ENCODE results near the gene SLCO1A2. TPM values are rescaled to one million over a fixed set of nuclear protein-coding genes. Genes with fewer than 3 reads are reported as not detected.
"Not testable (repeated sequence)": the region's sequence is repeated elsewhere in the genome, so short reads cannot be mapped to it uniquely, and the experiment has no call there.

The SLCO1A2 gene, protein sequence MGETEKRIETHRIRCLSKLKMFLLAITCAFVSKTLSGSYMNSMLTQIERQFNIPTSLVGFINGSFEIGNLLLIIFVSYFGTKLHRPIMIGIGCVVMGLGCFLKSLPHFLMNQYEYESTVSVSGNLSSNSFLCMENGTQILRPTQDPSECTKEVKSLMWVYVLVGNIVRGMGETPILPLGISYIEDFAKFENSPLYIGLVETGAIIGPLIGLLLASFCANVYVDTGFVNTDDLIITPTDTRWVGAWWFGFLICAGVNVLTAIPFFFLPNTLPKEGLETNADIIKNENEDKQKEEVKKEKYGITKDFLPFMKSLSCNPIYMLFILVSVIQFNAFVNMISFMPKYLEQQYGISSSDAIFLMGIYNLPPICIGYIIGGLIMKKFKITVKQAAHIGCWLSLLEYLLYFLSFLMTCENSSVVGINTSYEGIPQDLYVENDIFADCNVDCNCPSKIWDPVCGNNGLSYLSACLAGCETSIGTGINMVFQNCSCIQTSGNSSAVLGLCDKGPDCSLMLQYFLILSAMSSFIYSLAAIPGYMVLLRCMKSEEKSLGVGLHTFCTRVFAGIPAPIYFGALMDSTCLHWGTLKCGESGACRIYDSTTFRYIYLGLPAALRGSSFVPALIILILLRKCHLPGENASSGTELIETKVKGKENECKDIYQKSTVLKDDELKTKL
- 0.93 TPM for polyA plus RNA-seq (2013, experiment 1 of 2)
- polyA plus RNA-seq (2013, experiment 2 of 2): 1.00 TPM

DNA sequence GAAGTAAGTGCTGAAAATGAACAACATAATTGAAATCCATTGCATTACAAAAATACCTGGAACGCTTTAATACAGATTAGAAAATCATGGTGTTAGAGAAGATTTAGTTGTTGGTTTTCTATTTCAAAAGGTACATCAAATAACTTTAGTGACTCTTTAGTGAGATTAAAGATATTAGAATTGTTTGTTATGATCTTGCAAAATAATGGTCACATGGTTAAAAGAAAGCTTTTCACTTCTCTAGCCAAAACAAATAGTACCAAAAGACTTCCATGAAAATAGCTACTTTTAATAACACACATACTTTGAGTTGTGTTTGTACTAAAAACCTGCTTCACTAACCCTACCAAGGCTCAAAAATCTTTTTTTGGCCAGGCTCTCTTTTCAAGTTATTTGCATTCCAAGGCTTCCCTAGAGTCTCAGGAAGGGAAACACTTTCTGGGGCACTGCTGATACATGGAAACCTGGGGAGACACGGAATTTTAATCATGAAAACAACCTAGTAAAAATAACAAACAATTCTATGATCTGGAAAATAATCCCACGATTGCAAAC lies at the start of gene SLCO1A2:
Gene SLCO1A2 (minus strand): TSS at position 147 of the 555 bp plus-strand sequence. CDS start 270 bp downstream, outside the sequence.
- H3K27ac ChIP-seq (replicated peaks; ENCODE audit: low read length): no peak within 1 kb of the TSS
- no peak within 1 kb of the TSS for H3K4me2 ChIP-seq (ENCODE audit: insufficient read depth, low read length, poor library complexity, severe bottlenecking)
- H4K8ac ChIP-seq (ENCODE audit: low read depth, low read length): no peak within 1 kb of the TSS
- H2BK12ac ChIP-seq (ENCODE audit: low read length): no peak within 1 kb of the TSS
- H2AFZ ChIP-seq (ENCODE audit: low read length): no peak within 1 kb of the TSS
- H3K27me3 ChIP-seq (ENCODE audit: control insufficient read depth in 3 of 3, insufficient read depth in 3 of 3, low read depth in 1 of 3, low read length in 3 of 3): peaks cover 0 to 2% (median 0%) of the 10 kb centered on the region in 3 experiments
- no peak within 1 kb of the TSS for H3K4me3 ChIP-seq (ENCODE audit: low read length in 2 of 2)
- H3K4me1 ChIP-seq (ENCODE audit: control insufficient read depth in 2 of 2, insufficient read depth in 1 of 2, low read depth in 1 of 2, low read length in 2 of 2): no peaks in the 10 kb centered on the region
- H3K4ac ChIP-seq (ENCODE audit: low read length): no peak within 1 kb of the TSS
- no peak within 1 kb of the TSS for H3K23ac ChIP-seq (ENCODE audit: low read depth, low read length, poor library complexity)
- no peak within 1 kb of the TSS for H2BK15ac ChIP-seq (ENCODE audit: low read length)
- no CpG with 5 or more reads among the region's 3 CpGs for WGBS, 2 donors (ENCODE audit: extremely low coverage in 2 of 2, insufficient read length in 2 of 2, insufficient replicate concordance in 1 of 2)
- no peaks in the 10 kb centered on the region for H3K79me1 ChIP-seq (ENCODE audit: low read depth, low read length)
- no peak within 1 kb of the TSS for H3K14ac ChIP-seq (ENCODE audit: low read length)
- DNase-seq (ENCODE audit: low spot score): no peak
- H2AK5ac ChIP-seq (ENCODE audit: low read depth, low read length): no peak within 1 kb of the TSS
- no peak within 1 kb of the TSS for H3K9ac ChIP-seq (ENCODE audit: low read depth, low read length, poor library complexity)
- H2BK120ac ChIP-seq (ENCODE audit: low read depth, low read length): no peak within 1 kb of the TSS
- H3K18ac ChIP-seq (ENCODE audit: low read length): no peak within 1 kb of the TSS
- no peak within 1 kb of the TSS for H2BK5ac ChIP-seq (ENCODE audit: low read length)
- H3K9me3 ChIP-seq (replicated peaks in 1 of 2; ENCODE audit: control insufficient read depth in 2 of 2, insufficient read depth in 1 of 2, low read depth in 1 of 2, low read length in 2 of 2): peaks cover 1 to 10% of the 10 kb centered on the region in 2 donors
- no peaks in the 10 kb centered on the region for H3K36me3 ChIP-seq (replicated peaks in 1 of 2; ENCODE audit: control insufficient read depth in 2 of 2, insufficient read depth in 2 of 2, low read length in 2 of 2)
- no peak within 1 kb of the TSS for H4K91ac ChIP-seq (ENCODE audit: low read depth, low read length, poor library complexity)

DNA sequence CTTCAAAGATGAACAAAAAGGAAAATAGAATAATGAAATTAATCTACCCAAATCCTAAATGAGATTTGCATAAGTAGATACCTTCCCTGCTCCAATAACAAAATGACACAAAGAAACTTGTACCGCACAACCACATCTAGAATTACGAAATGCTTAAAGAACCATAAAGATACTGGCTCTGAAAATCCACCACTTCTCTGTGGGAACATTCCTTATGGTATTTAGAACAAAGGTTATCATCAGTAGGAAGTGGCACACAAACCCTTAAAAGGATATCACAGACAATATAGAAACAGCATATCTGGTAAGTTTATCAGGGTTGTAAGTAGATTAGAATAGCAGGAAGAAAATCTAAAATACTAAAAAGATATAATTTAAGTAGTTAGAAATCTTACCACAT lies 49.5 kb upstream of the SLCO1A2 start:
- H3K9ac ChIP-seq (ENCODE audit: low read depth, low read length, poor library complexity): no peak overlapping the region
- H3K4ac ChIP-seq (ENCODE audit: low read length): no peak overlapping the region
- no CpG with 5 or more reads among the region's 2 CpGs for WGBS, 2 donors (ENCODE audit: extremely low coverage in 2 of 2, insufficient read length in 2 of 2, insufficient replicate concordance in 1 of 2)
- H3K4me3 ChIP-seq (ENCODE audit: low read length in 2 of 2): no peak overlapping the region
- no peaks in the 10 kb centered on the region for H3K79me1 ChIP-seq (ENCODE audit: low read depth, low read length)
- no peak overlapping the region for H4K91ac ChIP-seq (ENCODE audit: low read depth, low read length, poor library complexity)
- no peak overlapping the region for H4K8ac ChIP-seq (ENCODE audit: low read depth, low read length)
- no peak overlapping the region for H3K4me2 ChIP-seq (ENCODE audit: insufficient read depth, low read length, poor library complexity, severe bottlenecking)
- H3K9me3 ChIP-seq (replicated peaks in 1 of 2; ENCODE audit: control insufficient read depth in 2 of 2, insufficient read depth in 1 of 2, low read depth in 1 of 2, low read length in 2 of 2): peaks cover 0 to 2% of the 10 kb centered on the region in 2 donors
- H2BK15ac ChIP-seq (ENCODE audit: low read length): no peak overlapping the region
- no peak overlapping the region for H3K23ac ChIP-seq (ENCODE audit: low read depth, low read length, poor library complexity)
- no peaks in the 10 kb centered on the region for H3K36me3 ChIP-seq (replicated peaks in 1 of 2; ENCODE audit: control insufficient read depth in 2 of 2, insufficient read depth in 2 of 2, low read length in 2 of 2)
- no peak overlapping the region for H2AK5ac ChIP-seq (ENCODE audit: low read depth, low read length)
- H3K14ac ChIP-seq (ENCODE audit: low read length): no peak overlapping the region
- H3K18ac ChIP-seq (ENCODE audit: low read length): no peak overlapping the region
- no peaks in the 10 kb centered on the region for H3K4me1 ChIP-seq (ENCODE audit: control insufficient read depth in 2 of 2, insufficient read depth in 1 of 2, low read depth in 1 of 2, low read length in 2 of 2)
- H2BK12ac ChIP-seq (ENCODE audit: low read length): no peak overlapping the region
- H2BK120ac ChIP-seq (ENCODE audit: low read depth, low read length): no peak overlapping the region
- H3K27me3 ChIP-seq (ENCODE audit: control insufficient read depth in 3 of 3, insufficient read depth in 3 of 3, low read depth in 1 of 3, low read length in 3 of 3): no peaks in the 10 kb centered on the region
- H2AFZ ChIP-seq (ENCODE audit: low read length): no peak overlapping the region
- H2BK5ac ChIP-seq (ENCODE audit: low read length): no peak overlapping the region
- H3K27ac ChIP-seq (replicated peaks; ENCODE audit: low read length): no peak overlapping the region
- no peak for DNase-seq (ENCODE audit: low spot score)

DNA sequence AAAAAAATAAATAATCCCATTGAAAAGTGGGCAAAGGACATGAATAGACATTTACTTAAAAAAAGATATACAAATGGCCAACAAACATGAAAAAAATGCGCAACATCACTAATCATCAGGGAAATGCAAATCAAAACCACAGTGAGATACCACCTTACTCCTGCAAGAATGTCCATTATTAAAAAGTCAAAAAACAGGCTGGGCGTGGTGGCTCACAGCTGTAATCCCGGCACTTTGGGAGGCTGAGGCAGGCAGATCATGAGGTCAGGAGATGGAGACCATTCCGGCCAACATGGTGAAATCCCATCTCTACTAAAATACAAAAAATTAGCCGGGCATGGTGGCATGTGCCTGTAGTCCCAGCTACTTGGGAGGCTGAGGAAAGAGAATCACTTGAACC lies 46.6 kb upstream of the SLCO1A2 start:
- not testable (repeated sequence) for H3K9ac ChIP-seq (ENCODE audit: low read depth, low read length, poor library complexity); H4K91ac ChIP-seq (ENCODE audit: low read depth, low read length, poor library complexity); H3K9me3 ChIP-seq (replicated peaks in 1 of 2; ENCODE audit: control insufficient read depth in 2 of 2, insufficient read depth in 1 of 2, low read depth in 1 of 2, low read length in 2 of 2); H2BK5ac ChIP-seq (ENCODE audit: low read length); H3K36me3 ChIP-seq (replicated peaks in 1 of 2; ENCODE audit: control insufficient read depth in 2 of 2, insufficient read depth in 2 of 2, low read length in 2 of 2); DNase-seq (ENCODE audit: low spot score); H3K4me2 ChIP-seq (ENCODE audit: insufficient read depth, low read length, poor library complexity, severe bottlenecking); H3K4ac ChIP-seq (ENCODE audit: low read length); H2BK120ac ChIP-seq (ENCODE audit: low read depth, low read length); H3K18ac ChIP-seq (ENCODE audit: low read length); H2AFZ ChIP-seq (ENCODE audit: low read length); H3K14ac ChIP-seq (ENCODE audit: low read length); H4K8ac ChIP-seq (ENCODE audit: low read depth, low read length); H2BK15ac ChIP-seq (ENCODE audit: low read length); H3K27ac ChIP-seq (replicated peaks; ENCODE audit: low read length); H3K27me3 ChIP-seq (ENCODE audit: control insufficient read depth in 3 of 3, insufficient read depth in 3 of 3, low read depth in 1 of 3, low read length in 3 of 3); H3K4me3 ChIP-seq (ENCODE audit: low read length in 2 of 2); H3K79me1 ChIP-seq (ENCODE audit: low read depth, low read length); H2AK5ac ChIP-seq (ENCODE audit: low read depth, low read length); H2BK12ac ChIP-seq (ENCODE audit: low read length); H3K4me1 ChIP-seq (ENCODE audit: control insufficient read depth in 2 of 2, insufficient read depth in 1 of 2, low read depth in 1 of 2, low read length in 2 of 2); H3K23ac ChIP-seq (ENCODE audit: low read depth, low read length, poor library complexity)
- no CpG with 5 or more reads among the region's 5 CpGs for WGBS, 2 donors (ENCODE audit: extremely low coverage in 2 of 2, insufficient read length in 2 of 2, insufficient replicate concordance in 1 of 2)

GRCh38 chr12:21379218-21379617 lies 44.5 kb upstream of the SLCO1A2 start:
- no peaks in the 10 kb centered on the region for H3K4me1 ChIP-seq (ENCODE audit: control insufficient read depth in 2 of 2, insufficient read depth in 1 of 2, low read depth in 1 of 2, low read length in 2 of 2)
- no CpG with 5 or more reads among the region's 3 CpGs for WGBS, 2 donors (ENCODE audit: extremely low coverage in 2 of 2, insufficient read length in 2 of 2, insufficient replicate concordance in 1 of 2)
- H2BK15ac ChIP-seq (ENCODE audit: low read length): no peak overlapping the region
- H3K9me3 ChIP-seq (replicated peaks in 1 of 2; ENCODE audit: control insufficient read depth in 2 of 2, insufficient read depth in 1 of 2, low read depth in 1 of 2, low read length in 2 of 2): no peaks in the 10 kb centered on the region
- no peak overlapping the region for H2BK120ac ChIP-seq (ENCODE audit: low read depth, low read length)
- no peak overlapping the region for H3K9ac ChIP-seq (ENCODE audit: low read depth, low read length, poor library complexity)
- no peaks in the 10 kb centered on the region for H3K79me1 ChIP-seq (ENCODE audit: low read depth, low read length)
- DNase-seq (ENCODE audit: low spot score): no peak
- no peak overlapping the region for H4K8ac ChIP-seq (ENCODE audit: low read depth, low read length)
- no peak overlapping the region for H2AFZ ChIP-seq (ENCODE audit: low read length)
- no peak overlapping the region for H3K18ac ChIP-seq (ENCODE audit: low read length)
- no peak overlapping the region for H2AK5ac ChIP-seq (ENCODE audit: low read depth, low read length)
- no peak overlapping the region for H3K4me2 ChIP-seq (ENCODE audit: insufficient read depth, low read length, poor library complexity, severe bottlenecking)
- no peak overlapping the region for H2BK5ac ChIP-seq (ENCODE audit: low read length)
- H2BK12ac ChIP-seq (ENCODE audit: low read length): no peak overlapping the region
- no peak overlapping the region for H3K14ac ChIP-seq (ENCODE audit: low read length)
- no peak overlapping the region for H3K23ac ChIP-seq (ENCODE audit: low read depth, low read length, poor library complexity)
- H3K36me3 ChIP-seq (replicated peaks in 1 of 2; ENCODE audit: control insufficient read depth in 2 of 2, insufficient read depth in 2 of 2, low read length in 2 of 2): no peaks in the 10 kb centered on the region
- no peak overlapping the region for H3K4me3 ChIP-seq (ENCODE audit: low read length in 2 of 2)
- no peak overlapping the region for H4K91ac ChIP-seq (ENCODE audit: low read depth, low read length, poor library complexity)
- H3K27me3 ChIP-seq (ENCODE audit: control insufficient read depth in 3 of 3, insufficient read depth in 3 of 3, low read depth in 1 of 3, low read length in 3 of 3): no peaks in the 10 kb centered on the region
- H3K27ac ChIP-seq (replicated peaks; ENCODE audit: low read length): no peak overlapping the region
- no peak overlapping the region for H3K4ac ChIP-seq (ENCODE audit: low read length)
